HG03060 (cell line): Measurements from ENCODE around the gene TSPY8.
"Not testable (repeated sequence)": the region's sequence is repeated elsewhere in the genome, so short reads cannot be mapped to it uniquely, and the experiment has no call there.

Source experiments
- ATAC-seq: cut with Tn5 transposase; IDR thresholded peaks from one replicate; pipeline ENCODE4 v1.9.1; 2021; ENCODE audit warnings: low read depth, moderate number of reproducible peaks; ENCODE audit not compliant: unreplicated experiment

The TSPY8 gene, protein sequence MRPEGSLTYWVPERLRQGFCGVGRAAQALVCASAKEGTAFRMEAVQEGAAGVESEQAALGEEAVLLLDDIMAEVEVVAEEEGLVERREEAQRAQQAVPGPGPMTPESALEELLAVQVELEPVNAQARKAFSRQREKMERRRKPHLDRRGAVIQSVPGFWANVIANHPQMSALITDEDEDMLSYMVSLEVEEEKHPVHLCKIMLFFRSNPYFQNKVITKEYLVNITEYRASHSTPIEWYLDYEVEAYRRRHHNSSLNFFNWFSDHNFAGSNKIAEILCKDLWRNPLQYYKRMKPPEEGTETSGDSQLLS

GRCh38 chrY:9357497-9357896 is at the start of gene TSPY8:
Gene TSPY8, plus strand, starts transcription at chrY:9357797. Its CDS starts 46 bp downstream, at chrY:9357843.
- not testable (repeated sequence) for ATAC-seq

DNA sequence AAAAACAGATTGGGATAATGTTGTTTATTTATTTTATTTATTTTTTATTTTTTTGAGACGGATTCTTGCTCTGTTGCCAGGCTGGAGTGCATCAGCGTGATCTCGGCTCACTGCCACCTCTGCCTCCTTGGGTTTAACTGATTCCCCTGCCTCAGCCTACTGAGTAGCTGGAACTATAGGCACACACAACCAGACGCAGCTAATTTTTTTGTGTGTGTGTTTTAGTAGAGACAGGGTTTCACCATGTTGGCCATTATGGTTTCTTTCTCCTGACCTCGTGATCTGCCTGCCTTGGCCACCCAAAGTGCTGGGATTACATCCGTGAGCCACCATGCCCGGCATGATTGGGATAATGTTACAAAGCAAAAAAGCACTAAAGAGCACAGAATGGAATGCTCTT is 36.6 kb upstream of the TSPY8 start:
- ATAC-seq = no peak

DNA sequence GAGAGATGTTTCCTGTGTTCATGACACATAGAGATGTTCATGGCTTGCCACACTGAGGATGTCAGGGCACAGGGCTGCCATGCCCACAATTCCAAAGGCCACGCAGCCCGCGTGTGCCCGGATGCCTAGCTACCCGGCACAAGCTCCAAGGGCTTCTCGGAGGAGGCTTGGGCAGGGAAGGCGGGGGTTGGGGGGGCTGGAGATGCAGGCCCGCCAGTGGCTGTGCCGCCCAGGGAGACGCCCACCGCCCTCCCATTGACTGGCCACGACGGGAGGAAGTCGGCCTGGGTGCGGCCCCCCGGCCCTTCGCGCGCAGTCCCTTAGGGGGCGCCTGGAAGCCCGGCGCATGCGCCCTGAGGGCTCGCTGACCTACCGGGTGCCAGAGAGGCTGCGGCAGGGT is 20.4 kb upstream of the TSPY8 start, which contains the start of gene TSPY4:
TSPY4 (plus strand) TSS at position 301 of the 400 bp plus-strand sequence; CDS start at position 347, 46 bp downstream.
- ATAC-seq = not testable (repeated sequence)

- ATAC-seq = not testable (repeated sequence)
These were observed 38.9 kb downstream of the TSPY8 start for GRCh38 chrY:9396527-9396926.

GRCh38 chrY:9398121-9398520 is 40.5 kb downstream of the TSPY8 start, which contains the start of gene TSPY3:
Gene TSPY3, plus strand, starts transcription at chrY:9398421. Its CDS starts 46 bp downstream, at chrY:9398467.
- ATAC-seq = not testable (repeated sequence)
